ENCODE results near the gene DUSP28.

DUSP28 gene

GRCh38 chr2:240563951-240564560 is 3.9 kb downstream of the DUSP28 start:
- Mint-ChIP-seq H3K36me3 (peaks cover 65% of the 10 kb centered on the region), H3K9me3 (no peaks in the 10 kb centered on the region), H3K4me1 (peaks cover 73% of the 10 kb centered on the region), H3K4me3 (peak overlapping the region; percentile 95), H3K27ac (peak overlapping the region; percentile 97)
- ATAC-seq = no peak
- DNase-seq (ENCODE audit: low spot score in 2 of 2) = no peak

- Mint-ChIP-seq H3K4me1 (peaks cover 72% of the 10 kb centered on the region), H3K27ac (peak overlapping the region; percentile 97), H3K4me3 (peak overlapping the region; percentile 95), H3K9me3 (no peaks in the 10 kb centered on the region), H3K36me3 (peaks cover 58% of the 10 kb centered on the region)
- DNase-seq (ENCODE audit: low spot score in 2 of 2) = peak in 1 of 2 donors; percentile 67
- no peak for ATAC-seq
These were observed 4.6 kb downstream of the DUSP28 start for GRCh38 chr2:240564561-240565332.

GRCh38 chr2:240565333-240566202 is 5.4 kb downstream of the DUSP28 start:
- DNase-seq (ENCODE audit: low spot score in 2 of 2) (peak; percentile 80 to 95), ATAC-seq (peak; percentile 73)
- peak overlapping the region; percentile 95 for H3K4me3 Mint-ChIP-seq
- peaks cover 77% of the 10 kb centered on the region for H3K4me1 Mint-ChIP-seq
- no peaks in the 10 kb centered on the region for H3K9me3 Mint-ChIP-seq
- H3K27ac Mint-ChIP-seq = peak overlapping the region; percentile 97
- H3K36me3 Mint-ChIP-seq = peaks cover 56% of the 10 kb centered on the region

GRCh38 chr2:240566203-240567136 is 6.3 kb downstream of the DUSP28 start:
- ATAC-seq (peak; percentile 78), DNase-seq (ENCODE audit: low spot score in 2 of 2) (peak; percentile 89 to 94)
- H3K4me1 Mint-ChIP-seq = peaks cover 82% of the 10 kb centered on the region
- peak overlapping the region; percentile 95 for H3K4me3 Mint-ChIP-seq
- H3K36me3 Mint-ChIP-seq = peaks cover 48% of the 10 kb centered on the region
- H3K9me3 Mint-ChIP-seq = no peaks in the 10 kb centered on the region
- H3K27ac Mint-ChIP-seq = peak overlapping the region; percentile 97

GRCh38 chr2:240567137-240567871 is 7.1 kb downstream of the DUSP28 start:
- Mint-ChIP-seq H3K36me3 (peaks cover 39% of the 10 kb centered on the region), H3K4me3 (peak overlapping the region; percentile 95), H3K9me3 (no peaks in the 10 kb centered on the region), H3K4me1 (peaks cover 75% of the 10 kb centered on the region), H3K27ac (peak overlapping the region; percentile 97)
- DNase-seq (ENCODE audit: low spot score in 2 of 2) = peak in 1 of 2 donors; percentile 9
- no peak for ATAC-seq

GRCh38 chr2:240567872-240568677 is 7.9 kb downstream of the DUSP28 start, which contains the start of gene RNPEPL1:
Gene RNPEPL1, plus strand, starts transcription at chr2:240568484. Its CDS starts 103 bp downstream, at chr2:240568587.
- Mint-ChIP-seq H3K4me3 (peak within 1 kb of the TSS; percentile 95), H3K27ac (peak within 1 kb of the TSS; percentile 97), H3K4me1 (peaks cover 67% of the 10 kb centered on the region), H3K36me3 (peaks cover 34% of the 10 kb centered on the region), H3K9me3 (no peaks in the 10 kb centered on the region)
- peak; percentile 43 for ATAC-seq
- DNase-seq (ENCODE audit: low spot score in 2 of 2) = peak in 1 of 2 donors; percentile 40

DNA sequence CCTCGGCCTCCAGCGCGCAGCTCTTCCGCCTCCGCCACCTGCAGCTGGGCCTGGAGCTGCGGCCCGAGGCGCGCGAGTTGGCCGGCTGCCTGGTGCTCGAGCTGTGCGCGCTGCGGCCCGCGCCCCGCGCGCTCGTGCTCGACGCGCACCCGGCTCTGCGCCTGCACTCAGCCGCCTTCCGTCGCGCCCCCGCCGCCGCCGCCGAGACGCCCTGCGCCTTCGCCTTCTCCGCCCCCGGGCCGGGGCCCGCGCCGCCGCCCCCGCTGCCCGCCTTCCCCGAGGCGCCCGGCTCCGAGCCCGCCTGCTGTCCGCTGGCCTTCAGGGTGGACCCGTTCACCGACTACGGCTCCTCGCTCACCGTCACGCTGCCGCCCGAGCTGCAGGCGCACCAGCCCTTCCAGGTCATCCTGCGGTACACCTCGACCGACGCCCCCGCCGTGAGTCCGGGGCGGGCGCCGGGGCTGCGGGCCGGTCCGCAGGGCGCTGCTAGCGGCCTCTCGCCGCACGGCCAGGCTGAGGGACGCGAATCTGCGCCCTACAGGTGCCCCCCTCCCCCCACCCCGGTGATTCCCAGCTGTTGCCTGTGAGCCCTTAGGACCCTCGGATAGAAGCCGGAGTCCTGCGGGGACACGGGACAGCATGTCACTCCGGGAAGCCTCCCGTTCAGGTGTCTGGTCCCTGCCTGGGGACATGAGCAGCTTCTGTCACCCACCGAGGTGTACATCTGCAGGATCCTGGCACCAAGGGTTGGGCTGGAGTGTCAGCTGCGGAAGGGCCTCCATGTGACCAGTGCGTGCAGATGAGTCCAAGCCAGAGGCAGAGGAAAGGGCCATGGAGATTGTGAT is 8.7 kb downstream of the DUSP28 start:
- ATAC-seq (peak; percentile 0), DNase-seq (ENCODE audit: low spot score in 2 of 2) (no peak)
- H3K27ac Mint-ChIP-seq = peak overlapping the region; percentile 56
- H3K36me3 Mint-ChIP-seq = peaks cover 26% of the 10 kb centered on the region
- H3K4me3 Mint-ChIP-seq = peak overlapping the region; percentile 77
- H3K4me1 Mint-ChIP-seq = peaks cover 60% of the 10 kb centered on the region
- no peaks in the 10 kb centered on the region for H3K9me3 Mint-ChIP-seq

DNA sequence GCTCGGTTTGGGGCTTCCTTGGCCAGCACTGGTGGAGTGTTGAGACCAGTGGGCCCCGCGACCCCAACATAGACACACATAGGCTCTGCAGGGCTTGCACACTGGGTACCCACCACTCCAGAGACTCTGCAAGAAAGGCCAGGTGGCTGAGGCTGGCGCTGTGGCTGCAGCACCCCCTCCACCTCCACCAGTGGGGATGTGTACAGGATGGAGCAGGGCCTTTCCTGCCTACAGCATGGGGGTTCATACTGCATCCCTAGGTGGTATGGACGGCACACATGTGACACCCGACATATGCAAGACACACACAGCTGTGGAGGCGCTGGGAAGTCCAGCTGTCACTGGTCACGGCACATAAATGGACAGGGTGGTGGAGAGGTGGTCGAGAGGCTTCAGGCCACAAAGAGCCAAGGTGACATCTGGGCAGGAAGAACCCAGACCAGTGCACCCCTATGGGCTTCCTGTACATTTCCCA is 9.4 kb downstream of the DUSP28 start:
- Mint-ChIP-seq H3K4me1 (peaks cover 55% of the 10 kb centered on the region), H3K36me3 (peaks cover 22% of the 10 kb centered on the region), H3K9me3 (no peaks in the 10 kb centered on the region), H3K4me3 (peak overlapping the region; percentile 77), H3K27ac (peak overlapping the region; percentile 56)
- DNase-seq (ENCODE audit: low spot score in 2 of 2) (no peak), ATAC-seq (no peak)

GRCh38 chr2:240569998-240570530 is 9.9 kb downstream of the DUSP28 start:
- no peak for ATAC-seq

DNA sequence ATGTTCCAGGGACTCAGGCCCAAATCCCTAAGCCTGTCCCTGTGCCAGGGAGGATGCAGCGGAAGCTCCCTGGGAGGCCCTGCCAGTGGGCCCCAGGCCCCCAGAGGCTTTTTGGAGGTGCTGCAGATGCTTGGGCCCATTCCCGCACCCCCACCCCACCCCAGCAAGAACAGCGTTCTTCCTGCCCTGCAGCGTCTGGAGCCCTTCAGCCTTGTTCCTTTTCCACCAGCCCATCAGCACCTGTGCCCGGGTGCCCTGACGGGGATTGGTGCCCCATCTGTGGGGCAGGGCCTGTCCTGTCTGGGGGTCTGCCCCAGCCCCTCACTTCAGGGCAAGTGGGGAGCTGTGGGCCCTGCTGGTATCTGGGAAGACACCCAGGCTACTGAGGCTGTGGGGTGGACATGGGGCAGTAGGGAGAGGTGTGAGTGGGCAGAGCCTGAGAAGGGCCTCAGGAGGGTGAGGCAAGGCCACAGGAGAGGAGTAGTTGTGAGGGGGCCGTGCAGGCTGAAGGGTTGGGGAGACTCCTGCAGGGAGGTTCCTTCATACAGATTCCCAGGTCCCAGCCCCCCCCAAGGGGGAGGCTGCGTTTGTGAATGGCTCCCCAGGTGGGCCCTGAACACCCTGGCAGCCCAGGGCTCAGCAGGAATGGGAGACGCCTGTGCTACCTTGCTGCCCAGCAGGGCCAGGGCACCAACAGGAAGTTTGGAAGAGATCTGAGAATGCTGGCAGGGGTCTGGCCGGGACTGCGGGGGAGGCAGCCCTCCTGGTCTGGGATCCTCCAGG is 10.6 kb downstream of the DUSP28 start:
- Mint-ChIP-seq H3K9me3 (no peaks in the 10 kb centered on the region), H3K27ac (peak overlapping the region; percentile 56), H3K4me1 (peaks cover 43% of the 10 kb centered on the region), H3K36me3 (peaks cover 16% of the 10 kb centered on the region), H3K4me3 (peak overlapping the region; percentile 77)
- ATAC-seq (no peak), DNase-seq (ENCODE audit: low spot score in 2 of 2) (no peak)

More at GRCh38 chr2:240569998-240570530, 9.9 kb downstream of the DUSP28 start:
- H3K4me1 Mint-ChIP-seq = peaks cover 50% of the 10 kb centered on the region
- H3K4me3 Mint-ChIP-seq = peak overlapping the region; percentile 77
- no peaks in the 10 kb centered on the region for H3K9me3 Mint-ChIP-seq
- peak overlapping the region; percentile 56 for H3K27ac Mint-ChIP-seq
- DNase-seq (ENCODE audit: low spot score in 2 of 2) = no peak
- peaks cover 22% of the 10 kb centered on the region for H3K36me3 Mint-ChIP-seq

- Mint-ChIP-seq H3K9me3 (no peaks in the 10 kb centered on the region), H3K4me1 (peaks cover 37% of the 10 kb centered on the region)
These were observed 11.3 kb downstream of the DUSP28 start for GRCh38 chr2:240571314-240571973.

More at GRCh38 chr2:240571314-240571973, 11.3 kb downstream of the DUSP28 start:
- Mint-ChIP-seq H3K27ac (peak overlapping the region; percentile 56), H3K4me3 (no peak overlapping the region), H3K36me3 (peaks cover 9% of the 10 kb centered on the region)
- ATAC-seq (no peak), DNase-seq (ENCODE audit: low spot score in 2 of 2) (no peak)

Measured in stimulated activated effector memory CD8-positive, alpha-beta T cell treated with anti-CD3 and anti-CD28 coated beads, Interleukin-12 subunit alpha, Interleukin-12 subunit beta, amount 100 ng/mL, for 72 hours (primary cell).